HEK293T (cell line): Measurements from ENCODE around the gene ISLR.

Experiments
- BHLHE40 ChIP-seq: fragments of 450-650 bp; IDR thresholded peaks from 2 replicates; pipeline ENCODE4 v1.6.1; 2016; ENCODE audit warnings: mild to moderate bottlenecking, moderate library complexity, borderline replicate concordance
- FOXK2 ChIP-seq: fragments of 450-650 bp; IDR thresholded peaks from 2 replicates; pipeline ENCODE4 v1.6.1; 2016; ENCODE audit warnings: mild to moderate bottlenecking
- FOXM1 ChIP-seq: fragments of 450-650 bp; IDR thresholded peaks from 2 replicates; pipeline ENCODE4 v1.6.1; 2017; ENCODE audit warnings: mild to moderate bottlenecking, borderline replicate concordance
- HDGF ChIP-seq: fragments of 450-650 bp; IDR thresholded peaks from 2 replicates; pipeline ENCODE4 v1.6.1; 2017; ENCODE audit warnings: antibody characterized with exemption, borderline replicate concordance
- L3MBTL2 ChIP-seq: fragments of 450-650 bp; conservative IDR thresholded peaks from 2 replicates; pipeline ENCODE4 v1.6.1; 2016; ENCODE audit warnings: mild to moderate bottlenecking
- NFRKB ChIP-seq: fragments of 450-650 bp; IDR thresholded peaks from 2 replicates; pipeline ENCODE4 v1.6.1; 2016; ENCODE audit warnings: mild to moderate bottlenecking, moderate library complexity
- SP1 ChIP-seq: fragments of 450-650 bp; IDR thresholded peaks from 2 replicates; pipeline ENCODE4 v1.6.1; 2017
- SUZ12 ChIP-seq: fragments of 450-650 bp; IDR thresholded peaks from 2 replicates; pipeline ENCODE4 v1.6.1; 2016; ENCODE audit warnings: mild to moderate bottlenecking
- TARDBP ChIP-seq: fragments of 450-650 bp; IDR thresholded peaks from 2 replicates; pipeline ENCODE4 v1.6.1; 2016
- ZNF384 ChIP-seq: fragments of 450-650 bp; IDR thresholded peaks from 2 replicates; pipeline ENCODE4 v1.6.1; 2016
- TF ChIP-seq, protein P1 (sequence below): fragments of 450-650 bp; IDR thresholded peaks from 2 replicates; pipeline ENCODE4 v1.6.1; 2016

DNA sequence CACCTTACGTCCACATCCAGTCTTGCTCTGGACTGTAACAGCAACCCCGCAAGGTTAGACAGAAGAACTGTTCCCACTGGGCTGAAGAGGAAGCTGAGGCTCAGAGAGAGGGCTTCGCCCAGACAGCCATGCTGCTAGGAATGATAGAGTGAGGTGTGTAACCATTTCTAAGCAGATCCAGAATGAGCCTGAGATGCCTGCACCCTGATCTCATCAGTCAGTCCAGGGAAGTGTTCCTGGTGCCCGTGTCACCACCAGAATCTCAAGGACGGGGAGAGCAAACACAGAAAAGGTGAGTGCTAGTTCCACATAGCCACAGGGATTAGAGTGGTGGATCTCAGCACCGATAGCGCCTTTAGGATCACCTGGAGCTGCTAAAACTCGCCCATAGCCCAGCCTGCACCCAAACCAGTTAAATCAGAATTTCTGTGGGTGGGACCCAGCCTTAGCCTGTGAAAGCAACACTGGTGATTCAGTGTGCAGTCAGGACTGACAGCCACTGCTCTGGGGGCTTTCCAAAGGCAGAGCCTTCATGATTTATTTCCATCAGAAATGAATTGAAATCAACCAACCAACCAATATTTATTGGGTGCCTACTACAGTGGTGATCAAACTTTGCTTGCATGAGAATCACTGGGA lies 12.3 kb downstream of the ISLR start:
- TF ChIP-seq HDGF (no peak), FOXM1 (no peak), BHLHE40 (no peak), SUZ12 (no peak), NFRKB (no peak), TARDBP (no peak), ZNF384 (no peak), SP1 (no peak), FOXK2 (no peak), L3MBTL2 (no peak)
- TF ChIP-seq, protein P1, sequence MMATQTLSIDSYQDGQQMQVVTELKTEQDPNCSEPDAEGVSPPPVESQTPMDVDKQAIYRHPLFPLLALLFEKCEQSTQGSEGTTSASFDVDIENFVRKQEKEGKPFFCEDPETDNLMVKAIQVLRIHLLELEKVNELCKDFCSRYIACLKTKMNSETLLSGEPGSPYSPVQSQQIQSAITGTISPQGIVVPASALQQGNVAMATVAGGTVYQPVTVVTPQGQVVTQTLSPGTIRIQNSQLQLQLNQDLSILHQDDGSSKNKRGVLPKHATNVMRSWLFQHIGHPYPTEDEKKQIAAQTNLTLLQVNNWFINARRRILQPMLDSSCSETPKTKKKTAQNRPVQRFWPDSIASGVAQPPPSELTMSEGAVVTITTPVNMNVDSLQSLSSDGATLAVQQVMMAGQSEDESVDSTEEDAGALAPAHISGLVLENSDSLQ: no peak
